ENCODE measurements around the gene ARHGAP23. TPM values are rescaled to one million over a fixed set of nuclear protein-coding genes. Genes with fewer than 3 reads are reported as not detected.
A peak's percentile ranks its signal among the peaks of the same experiment; 100 is the strongest.
"Not testable (repeated sequence)": the region's sequence is repeated elsewhere in the genome, so short reads cannot be mapped to it uniquely, and the experiment has no call there.

The ARHGAP23 gene
- polyA plus RNA-seq, 3 donors from 2014 or later, result not detected

- H3K9me3 Mint-ChIP-seq, result no peaks in the 10 kb centered on the region
- H3K27me3 Mint-ChIP-seq (ENCODE audit: low read depth in 3 of 3), result peaks cover 0 to 8% (median 1%) of the 10 kb centered on the region in 3 donors
- peak overlapping the region in 1 of 6 donors; percentile 55 for H3K27ac Mint-ChIP-seq
- peaks cover 15 to 16% of the 10 kb centered on the region in 2 donors for H3K4me1 Mint-ChIP-seq
- H3K36me3 Mint-ChIP-seq, result no peaks in the 10 kb centered on the region
- peak overlapping the region in 2 of 5 donors; percentile 27 to 42 for H3K4me3 Mint-ChIP-seq
- no peak for DNase-seq
Measured at GRCh38 chr17:38485146-38485468, 56.8 kb downstream of the ARHGAP23 start.

- Mint-ChIP-seq H3K27ac (peak overlapping the region in 2 of 6 donors; percentile 55), H3K4me1 (peaks cover 15 to 16% of the 10 kb centered on the region in 2 donors), H3K4me3 (peak overlapping the region in 2 of 5 donors; percentile 30 to 60)
- peak; percentile 37 to 46 (median 39) for DNase-seq
- H3K9me3 Mint-ChIP-seq; H3K27me3 Mint-ChIP-seq (ENCODE audit: low read depth in 3 of 3); H3K36me3 Mint-ChIP-seq: not testable (repeated sequence)
Measured at GRCh38 chr17:38485681-38486298, 57.5 kb downstream of the ARHGAP23 start.

GRCh38 chr17:38489774-38490173 is 61.5 kb downstream of the ARHGAP23 start:
- H3K36me3 Mint-ChIP-seq, H3K4me3 Mint-ChIP-seq, H3K27ac Mint-ChIP-seq, H3K9me3 Mint-ChIP-seq, DNase-seq: not testable (repeated sequence)
- Mint-ChIP-seq H3K4me1 (peaks cover 15 to 18% of the 10 kb centered on the region in 2 donors), H3K27me3 (ENCODE audit: low read depth in 3 of 3) (peaks cover 2 to 10% (median 5%) of the 10 kb centered on the region in 3 donors)

GRCh38 chr17:38491346-38492066 is 63.2 kb downstream of the ARHGAP23 start:
- not testable (repeated sequence) for H3K4me1 Mint-ChIP-seq; H3K27ac Mint-ChIP-seq; DNase-seq; H3K27me3 Mint-ChIP-seq (ENCODE audit: low read depth in 3 of 3); H3K4me3 Mint-ChIP-seq; H3K36me3 Mint-ChIP-seq; H3K9me3 Mint-ChIP-seq

GRCh38 chr17:38492067-38493040 is 64.1 kb downstream of the ARHGAP23 start:
- peak; percentile 76 to 82 (median 78) for DNase-seq
- not testable (repeated sequence) for H3K27ac Mint-ChIP-seq; H3K4me3 Mint-ChIP-seq; H3K9me3 Mint-ChIP-seq; H3K27me3 Mint-ChIP-seq (ENCODE audit: low read depth in 3 of 3); H3K36me3 Mint-ChIP-seq
- H3K4me1 Mint-ChIP-seq, result peaks cover 3 to 10% of the 10 kb centered on the region in 2 donors

- not testable (repeated sequence) for H3K9me3 Mint-ChIP-seq, H3K27ac Mint-ChIP-seq, H3K4me3 Mint-ChIP-seq
Measured at GRCh38 chr17:38494152-38494551, 65.9 kb downstream of the ARHGAP23 start.

GRCh38 chr17:38497656-38498055 is 69.4 kb downstream of the ARHGAP23 start:
- H3K27ac Mint-ChIP-seq; H3K27me3 Mint-ChIP-seq (ENCODE audit: low read depth in 3 of 3); H3K4me3 Mint-ChIP-seq; DNase-seq; H3K36me3 Mint-ChIP-seq; H3K4me1 Mint-ChIP-seq; H3K9me3 Mint-ChIP-seq: not testable (repeated sequence)

More at GRCh38 chr17:38494152-38494551, 65.9 kb downstream of the ARHGAP23 start:
- H3K27me3 Mint-ChIP-seq (ENCODE audit: low read depth in 3 of 3); DNase-seq; H3K36me3 Mint-ChIP-seq: not testable (repeated sequence)
- peaks cover 4 to 13% of the 10 kb centered on the region in 2 donors for H3K4me1 Mint-ChIP-seq

- Mint-ChIP-seq H3K4me1 (peaks cover 4 to 8% of the 10 kb centered on the region in 2 donors), H3K9me3 (peaks cover 0 to 2% (median 0%) of the 10 kb centered on the region in 6 donors), H3K27me3 (ENCODE audit: low read depth in 3 of 3) (peaks cover 0 to 2% (median 1%) of the 10 kb centered on the region in 3 donors), H3K4me3 (no peak overlapping the region), H3K36me3 (no peaks in the 10 kb centered on the region), H3K27ac (no peak overlapping the region)
- DNase-seq, result no peak
Measured at GRCh38 chr17:38498353-38498752, 70.1 kb downstream of the ARHGAP23 start.

GRCh38 chr17:38499230-38499629 is 71.0 kb downstream of the ARHGAP23 start:
- H3K36me3 Mint-ChIP-seq; DNase-seq; H3K4me3 Mint-ChIP-seq; H3K27ac Mint-ChIP-seq; H3K27me3 Mint-ChIP-seq (ENCODE audit: low read depth in 3 of 3); H3K9me3 Mint-ChIP-seq; H3K4me1 Mint-ChIP-seq: not testable (repeated sequence)

GRCh38 chr17:38501718-38502117 is 73.5 kb downstream of the ARHGAP23 start:
- not testable (repeated sequence) for H3K36me3 Mint-ChIP-seq; H3K27me3 Mint-ChIP-seq (ENCODE audit: low read depth in 3 of 3); H3K4me3 Mint-ChIP-seq; H3K4me1 Mint-ChIP-seq; H3K27ac Mint-ChIP-seq; H3K9me3 Mint-ChIP-seq; DNase-seq

GRCh38 chr17:38503286-38503913 is 75.1 kb downstream of the ARHGAP23 start:
- not testable (repeated sequence) for H3K27ac Mint-ChIP-seq; H3K36me3 Mint-ChIP-seq; H3K4me3 Mint-ChIP-seq; H3K4me1 Mint-ChIP-seq; DNase-seq; H3K9me3 Mint-ChIP-seq; H3K27me3 Mint-ChIP-seq (ENCODE audit: low read depth in 3 of 3)

- Mint-ChIP-seq H3K4me1 (peaks cover 1% of the 10 kb centered on the region in 2 donors), H3K27ac (no peak overlapping the region), H3K9me3 (no peaks in the 10 kb centered on the region), H3K36me3 (peaks cover 0 to 4% (median 0%) of the 10 kb centered on the region in 3 donors), H3K27me3 (ENCODE audit: low read depth in 3 of 3) (peaks cover 4 to 11% (median 6%) of the 10 kb centered on the region in 3 donors), H3K4me3 (no peak overlapping the region)
- DNase-seq, result no peak
Measured at GRCh38 chr17:38504216-38504615, 76.0 kb downstream of the ARHGAP23 start.

GRCh38 chr17:38507436-38507835 is 79.2 kb downstream of the ARHGAP23 start:
- Mint-ChIP-seq H3K36me3 (peaks cover 0 to 4% (median 0%) of the 10 kb centered on the region in 3 donors), H3K27ac (no peak overlapping the region), H3K4me3 (no peak overlapping the region), H3K9me3 (no peaks in the 10 kb centered on the region), H3K4me1 (peaks cover 11 to 12% of the 10 kb centered on the region in 2 donors), H3K27me3 (ENCODE audit: low read depth in 3 of 3) (peaks cover 12 to 27% (median 15%) of the 10 kb centered on the region in 3 donors)
- DNase-seq, result no peak
